Measurements from ENCODE around the gene KCTD12. TPM values are rescaled to one million over a fixed set of nuclear protein-coding genes. Genes with fewer than 3 reads are reported as not detected.

KCTD12 gene
- total RNA-seq, 1 experiment from 2014 or later: 1.9 TPM

DNA sequence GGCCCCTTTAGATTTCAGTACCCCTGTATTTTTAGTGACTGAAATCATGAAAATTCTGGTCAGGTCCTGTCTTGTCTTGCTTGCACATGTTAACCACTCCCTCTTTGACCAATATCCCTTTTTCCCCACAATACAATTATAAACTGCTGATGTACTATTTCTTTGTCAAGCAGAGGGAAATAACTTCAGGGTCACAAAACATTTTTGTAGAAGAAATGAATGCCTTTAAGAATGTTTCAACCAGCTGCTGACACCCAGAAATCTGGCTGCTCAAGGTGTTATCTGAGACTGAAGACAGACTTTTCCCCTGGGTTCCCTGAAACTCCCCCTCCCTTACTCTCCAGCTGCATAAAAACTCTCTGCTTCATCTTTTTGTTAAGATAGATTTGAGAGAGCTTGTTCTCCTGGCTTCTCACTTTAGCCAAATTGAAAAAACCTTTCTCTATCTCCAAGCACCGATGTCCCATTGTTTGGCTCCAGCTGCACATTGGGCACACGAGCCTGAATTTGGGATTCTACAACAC is 43.7 kb upstream of the KCTD12 start:
- ChIA-PET RAD21 (ENCODE audit: low non-redundant PET in 1 of 2, low total read pairs in 2 of 2, uncharacterized antibody in 2 of 2, unreplicated experiment in 2 of 2) (no interaction called here), CTCF (no interaction called here), POLR2A (no interaction called here)
- no peak for DNase-seq (ENCODE audit: low read depth, low spot score)
- no peaks in the 10 kb centered on the region for H3K79me2 ChIP-seq (ENCODE audit: insufficient read depth, low read length)
- H3K9me2 ChIP-seq (ENCODE audit: insufficient read depth): no peaks in the 10 kb centered on the region
- H3K4me1 ChIP-seq (ENCODE audit: control insufficient read depth in 1 of 2, insufficient read depth in 2 of 2, low read length in 2 of 2): no peaks in the 10 kb centered on the region
- TF ChIP-seq POLR2AphosphoS5 (IDR thresholded peaks at IDR 0.05; ENCODE audit: low read depth, low read length) (no peak), EZH2 (IDR thresholded peaks at IDR 0.05) (no peak), JUND (IDR thresholded peaks at IDR 0.05) (no peak), POLR2A (IDR thresholded peaks at IDR 0.05; ENCODE audit: borderline replicate concordance, extremely low read depth, insufficient read depth, insufficient read length) (no peak), SRF (IDR thresholded peaks at IDR 0.05; ENCODE audit: low read depth) (no peak), EGR1 (IDR thresholded peaks at IDR 0.05; ENCODE audit: low read depth) (no peak), SP1 (IDR thresholded peaks at IDR 0.05; ENCODE audit: low read depth) (no peak), CEBPB (IDR thresholded peaks at IDR 0.05; ENCODE audit: low read depth) (no peak), FOSL1 (IDR thresholded peaks at IDR 0.05; ENCODE audit: low read depth) (no peak), ELF1 (IDR thresholded peaks at IDR 0.05; ENCODE audit: borderline replicate concordance, low read depth) (no peak), CBX3 (IDR thresholded peaks at IDR 0.05; ENCODE audit: low read depth) (no peak), ZNF274 (IDR thresholded peaks at IDR 0.05; ENCODE audit: low read depth, low read length) (no peak), SIN3A (IDR thresholded peaks at IDR 0.05; ENCODE audit: low read depth) (no peak), TCF7L2 (IDR thresholded peaks at IDR 0.05; ENCODE audit: borderline replicate concordance, extremely low read depth, insufficient read depth, insufficient read length) (no peak)
- TF ChIP-seq, protein P1, sequence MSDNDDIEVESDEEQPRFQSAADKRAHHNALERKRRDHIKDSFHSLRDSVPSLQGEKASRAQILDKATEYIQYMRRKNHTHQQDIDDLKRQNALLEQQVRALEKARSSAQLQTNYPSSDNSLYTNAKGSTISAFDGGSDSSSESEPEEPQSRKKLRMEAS (IDR thresholded peaks at IDR 0.05): no peak
- TF ChIP-seq, protein P2, sequence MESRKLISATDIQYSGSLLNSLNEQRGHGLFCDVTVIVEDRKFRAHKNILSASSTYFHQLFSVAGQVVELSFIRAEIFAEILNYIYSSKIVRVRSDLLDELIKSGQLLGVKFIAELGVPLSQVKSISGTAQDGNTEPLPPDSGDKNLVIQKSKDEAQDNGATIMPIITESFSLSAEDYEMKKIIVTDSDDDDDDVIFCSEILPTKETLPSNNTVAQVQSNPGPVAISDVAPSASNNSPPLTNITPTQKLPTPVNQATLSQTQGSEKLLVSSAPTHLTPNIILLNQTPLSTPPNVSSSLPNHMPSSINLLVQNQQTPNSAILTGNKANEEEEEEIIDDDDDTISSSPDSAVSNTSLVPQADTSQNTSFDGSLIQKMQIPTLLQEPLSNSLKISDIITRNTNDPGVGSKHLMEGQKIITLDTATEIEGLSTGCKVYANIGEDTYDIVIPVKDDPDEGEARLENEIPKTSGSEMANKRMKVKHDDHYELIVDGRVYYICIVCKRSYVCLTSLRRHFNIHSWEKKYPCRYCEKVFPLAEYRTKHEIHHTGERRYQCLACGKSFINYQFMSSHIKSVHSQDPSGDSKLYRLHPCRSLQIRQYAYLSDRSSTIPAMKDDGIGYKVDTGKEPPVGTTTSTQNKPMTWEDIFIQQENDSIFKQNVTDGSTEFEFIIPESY (IDR thresholded peaks at IDR 0.05; ENCODE audit: extremely low read depth, insufficient replicate concordance, low read length): no peak
- TF ChIP-seq, protein P3, sequence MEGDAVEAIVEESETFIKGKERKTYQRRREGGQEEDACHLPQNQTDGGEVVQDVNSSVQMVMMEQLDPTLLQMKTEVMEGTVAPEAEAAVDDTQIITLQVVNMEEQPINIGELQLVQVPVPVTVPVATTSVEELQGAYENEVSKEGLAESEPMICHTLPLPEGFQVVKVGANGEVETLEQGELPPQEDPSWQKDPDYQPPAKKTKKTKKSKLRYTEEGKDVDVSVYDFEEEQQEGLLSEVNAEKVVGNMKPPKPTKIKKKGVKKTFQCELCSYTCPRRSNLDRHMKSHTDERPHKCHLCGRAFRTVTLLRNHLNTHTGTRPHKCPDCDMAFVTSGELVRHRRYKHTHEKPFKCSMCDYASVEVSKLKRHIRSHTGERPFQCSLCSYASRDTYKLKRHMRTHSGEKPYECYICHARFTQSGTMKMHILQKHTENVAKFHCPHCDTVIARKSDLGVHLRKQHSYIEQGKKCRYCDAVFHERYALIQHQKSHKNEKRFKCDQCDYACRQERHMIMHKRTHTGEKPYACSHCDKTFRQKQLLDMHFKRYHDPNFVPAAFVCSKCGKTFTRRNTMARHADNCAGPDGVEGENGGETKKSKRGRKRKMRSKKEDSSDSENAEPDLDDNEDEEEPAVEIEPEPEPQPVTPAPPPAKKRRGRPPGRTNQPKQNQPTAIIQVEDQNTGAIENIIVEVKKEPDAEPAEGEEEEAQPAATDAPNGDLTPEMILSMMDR (IDR thresholded peaks at IDR 0.05 in 2 of 3, conservative IDR thresholded peaks at IDR 0.05 in 1 of 3; ENCODE audit: borderline replicate concordance in 1 of 3, insufficient read depth in 1 of 3, low read depth in 2 of 3, low read length in 2 of 3): no peak
- TF ChIP-seq, protein P4, sequence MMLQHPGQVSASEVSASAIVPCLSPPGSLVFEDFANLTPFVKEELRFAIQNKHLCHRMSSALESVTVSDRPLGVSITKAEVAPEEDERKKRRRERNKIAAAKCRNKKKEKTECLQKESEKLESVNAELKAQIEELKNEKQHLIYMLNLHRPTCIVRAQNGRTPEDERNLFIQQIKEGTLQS (IDR thresholded peaks at IDR 0.05): no peak
- H4K20me1 ChIP-seq (ENCODE audit: insufficient read depth): no peaks in the 10 kb centered on the region
- H3K9ac ChIP-seq (ENCODE audit: low read length): no peak overlapping the region
- H3K9me3 ChIP-seq (ENCODE audit: control insufficient read depth in 1 of 2, insufficient read depth in 1 of 2, low read depth in 1 of 2, low read length in 2 of 2): no peaks in the 10 kb centered on the region; a peak in 1 of 4 replicates
- intact Hi-C loops (cut with micrococcal nuclease): no loop called here
- H3K4me3 ChIP-seq (replicated peaks in 1 of 2; ENCODE audit: low read depth in 1 of 2, low read length in 2 of 2): no peak overlapping the region
- BruUV-seq (replicated peaks): no TSS peak
- H3K4me2 ChIP-seq (ENCODE audit: low read length): no peak overlapping the region
- ATAC-seq: no peak
- no peak overlapping the region for H3K27ac ChIP-seq (ENCODE audit: low read depth, low read length)
- H3K27me3 ChIP-seq (ENCODE audit: insufficient read depth, low read length): no peaks in the 10 kb centered on the region
- H2AFZ ChIP-seq (ENCODE audit: low read depth, low read length, poor library complexity, severe bottlenecking): no peak overlapping the region
- H3K36me3 ChIP-seq (ENCODE audit: control insufficient read depth in 1 of 2, insufficient read depth in 2 of 2, low read length in 2 of 2): no peaks in the 10 kb centered on the region
